CD14-positive monocyte (primary cell): Measurements from ENCODE around the gene SLC22A12. TPM values are rescaled to one million over a fixed set of nuclear protein-coding genes. Genes with fewer than 3 reads are reported as not detected.

Source experiments
- DNase-seq, 3 donors: peaks; one replicate each; pipeline ENCODE4 v3.0.0-alpha.2; 2011 to 2022
- H2AFZ ChIP-seq: 2 replicates; pipeline ENCODE4 v1.6.0; 2012; ENCODE audit warnings: mild to moderate bottlenecking, low read depth, low read length, inconsistent platforms; ENCODE audit not compliant: insufficient read depth, poor library complexity, severe bottlenecking
- H3K27ac ChIP-seq, 2 donors: 1 replicate in 1 of 2; 2 replicates in 1 of 2; pipeline ENCODE4 v1.5.1; 2012 to 2013; ENCODE audit warnings: low read length in 2 of 2, control low read depth in 1 of 2, inconsistent platforms in 1 of 2, low read depth in 1 of 2, mild to moderate bottlenecking in 1 of 2
- H3K27me3 ChIP-seq, 2 donors: one replicate each; pipeline versions ENCODE4 v1.6.0 to v1.6.1; 2011 to 2013; ENCODE audit warnings: low read length in 2 of 2; ENCODE audit not compliant: control insufficient read depth in 2 of 2, insufficient read depth in 2 of 2
- H3K36me3 ChIP-seq, 2 donors: replicated peaks in 1 of 2; 1 replicate in 1 of 2; 2 replicates in 1 of 2; pipeline versions ENCODE4 v1.5.1 to v1.6.1; 2012 to 2013; ENCODE audit warnings: low read length in 2 of 2, control low read depth in 1 of 2, inconsistent platforms in 1 of 2, mild to moderate bottlenecking in 1 of 2; ENCODE audit not compliant: insufficient read depth in 2 of 2, control insufficient read depth in 1 of 2
- H3K4me1 ChIP-seq, 2 donors: 1 replicate in 1 of 2; 2 replicates in 1 of 2; pipeline versions ENCODE4 v1.5.1 to v1.6.1; 2012 to 2013; ENCODE audit warnings: low read length in 2 of 2, control low read depth in 1 of 2, inconsistent platforms in 1 of 2, mild to moderate bottlenecking in 1 of 2, moderate library complexity in 1 of 2; ENCODE audit not compliant: insufficient read depth in 2 of 2, control insufficient read depth in 1 of 2
- H3K4me2 ChIP-seq: replicated peaks from 2 replicates; pipeline ENCODE3; 2012; ENCODE audit warnings: low read length, moderate library complexity, mild to moderate bottlenecking; ENCODE audit not compliant: poor library complexity, severe bottlenecking; ENCODE audit errors: extremely low read depth
- H3K4me3 ChIP-seq, 3 experiments: fragments of 200-600 bp in 1 of 3; sonication (generic) in 1 of 3; replicated peaks in 1 of 3; 1 replicate in 2 of 3; 2 replicates in 1 of 3; pipeline ENCODE4 v1.5.1; 2011 to 2013; ENCODE audit warnings: low read length in 3 of 3, mild to moderate bottlenecking in 3 of 3, control low read depth in 2 of 3, low read depth in 2 of 3, inconsistent platforms in 1 of 3, moderate library complexity in 1 of 3
- H3K79me2 ChIP-seq: 2 replicates; pipeline ENCODE4 v1.6.0; 2012; ENCODE audit warnings: mild to moderate bottlenecking, control low read depth, inconsistent platforms, low read length, moderate library complexity; ENCODE audit not compliant: insufficient read depth
- H3K9ac ChIP-seq: 2 replicates; pipeline ENCODE4 v1.6.0; 2017; ENCODE audit warnings: low read length, mild to moderate bottlenecking; ENCODE audit not compliant: insufficient read depth, poor library complexity, severe bottlenecking
- H3K9me3 ChIP-seq, 2 donors: replicated peaks in 1 of 2; 1 replicate in 1 of 2; 2 replicates in 1 of 2; pipeline versions ENCODE4 v1.5.1 to v1.6.1; 2012 to 2013; ENCODE audit warnings: low read length in 2 of 2, control low read depth in 1 of 2; ENCODE audit not compliant: control insufficient read depth in 1 of 2, insufficient read depth in 1 of 2
- H4K20me1 ChIP-seq: 2 replicates; pipeline ENCODE4 v1.6.0; 2012; ENCODE audit warnings: mild to moderate bottlenecking, low read length, control low read depth, moderate library complexity; ENCODE audit not compliant: insufficient read depth
- H3K27ac Mint-ChIP-seq, 7 donors: one replicate each; pipeline ENCODE4 v1.8.0; 2020; ENCODE audit warnings: mild to moderate bottlenecking in 7 of 7, mixed read lengths in 7 of 7, moderate library complexity in 6 of 7, inconsistent platforms in 2 of 7
- H3K27me3 Mint-ChIP-seq, 3 donors: one replicate each; pipeline ENCODE4 v1.8.0; 2021 to 2022; ENCODE audit warnings: low read depth in 3 of 3, mild to moderate bottlenecking in 3 of 3, mixed read lengths in 3 of 3, moderate library complexity in 3 of 3, inconsistent platforms in 1 of 3
- H3K36me3 Mint-ChIP-seq, 2 donors: one replicate each; pipeline ENCODE4 v1.8.0; 2020; ENCODE audit warnings: mixed read lengths in 2 of 2, inconsistent platforms in 1 of 2, mild to moderate bottlenecking in 1 of 2
- H3K4me1 Mint-ChIP-seq: one replicate; pipeline ENCODE4 v1.8.0; 2020; ENCODE audit warnings: mild to moderate bottlenecking, mixed read lengths
- H3K4me3 Mint-ChIP-seq, 2 donors: one replicate each; pipeline ENCODE4 v1.8.0; 2020; ENCODE audit warnings: mild to moderate bottlenecking in 2 of 2, mixed read lengths in 2 of 2, moderate library complexity in 1 of 2
- H3K9me3 Mint-ChIP-seq, 7 donors: one replicate each; pipeline ENCODE4 v1.8.0; 2020 to 2022; ENCODE audit warnings: mixed read lengths in 7 of 7, mild to moderate bottlenecking in 6 of 7, moderate library complexity in 6 of 7, inconsistent platforms in 2 of 7
- CTCF ChIP-seq: fragments of 200-600 bp; IDR thresholded peaks from one replicate; pipeline ENCODE4 v1.8.0; 2022; ENCODE audit warnings: antibody characterized with exemption, mild to moderate bottlenecking
- WGBS: methylation state at CpG from one replicate; pipeline ENCODE4 v1.1.5; 2013; ENCODE audit warnings: missing lambda C conversion rate; ENCODE audit not compliant: insufficient coverage; 5-methylcytosine and 5-hydroxymethylcytosine counted together
- intact Hi-C, 2 donors: fragments of 100-400 bp; cut with micrococcal nuclease; formaldehyde crosslinking; loops; one replicate each; pipeline versions ENCODE4 v1.15.0 to v1.15.1; 2023
- polyA plus RNA-seq, 3 donors: library from polyadenylated mRNA; depleted of rRNA in 1 of 3; unstranded in 2 of 3; stranded (reverse) in 1 of 3; fragments of 300-500 nt in 2 of 3; fragments of >200 nt in 1 of 3; fragmentation: Illumina TruSeq in 2 of 3; gene quantifications; 1 replicate in 2 of 3; 2 replicates in 1 of 3; pipeline ENCODE4 v1.2.3, GENCODE V29; 2012 to 2021

Gene SLC22A12
- polyA plus RNA-seq, 3 donors = not detected

- Histone ChIP-seq H3K4me1 (peaks cover 3 to 5% of the 10 kb centered on the region in 2 donors), H3K9ac (no peak overlapping the region), H3K79me2 (no peaks in the 10 kb centered on the region), H3K4me2 (no peak overlapping the region), H4K20me1 (no peaks in the 10 kb centered on the region), H3K4me3 (no peak overlapping the region), H3K27me3 (peaks cover 26 to 46% of the 10 kb centered on the region in 2 donors), H3K27ac (no peak overlapping the region), H3K36me3 (no peaks in the 10 kb centered on the region), H2AFZ (no peak overlapping the region), H3K9me3 (peaks cover 0 to 15% of the 10 kb centered on the region in 2 donors)
- Mint-ChIP-seq H3K36me3 (peaks cover 0 to 2% of the 10 kb centered on the region in 2 donors), H3K27ac (no peak overlapping the region), H3K27me3 (peaks cover 28 to 41% (median 34%) of the 10 kb centered on the region in 3 donors), H3K4me1 (peaks cover 10% of the 10 kb centered on the region), H3K9me3 (peaks cover 0 to 3% (median 0%) of the 10 kb centered on the region in 7 donors), H3K4me3 (no peak overlapping the region)
- TF ChIP-seq CTCF = no peak
- no peak for DNase-seq
- intact Hi-C loops = no loop called here
- 0% methylated on average over 13 of the region's 30 CpGs for WGBS
Measured at GRCh38 chr11:64642418-64642735, 51.4 kb downstream of the SLC22A12 start.

- Mint-ChIP-seq H3K9me3 (peaks cover 0 to 3% (median 0%) of the 10 kb centered on the region in 7 donors), H3K27ac (no peak overlapping the region), H3K36me3 (peaks cover 0 to 2% of the 10 kb centered on the region in 2 donors), H3K4me3 (peak overlapping the region in 1 of 2 donors; percentile 56), H3K27me3 (peaks cover 27 to 39% (median 34%) of the 10 kb centered on the region in 3 donors), H3K4me1 (peaks cover 10% of the 10 kb centered on the region)
- Histone ChIP-seq H3K9me3 (peaks cover 0 to 15% of the 10 kb centered on the region in 2 donors), H4K20me1 (no peaks in the 10 kb centered on the region), H3K4me2 (peak overlapping the region; percentile 36), H3K9ac (no peak overlapping the region), H2AFZ (no peak overlapping the region), H3K79me2 (no peaks in the 10 kb centered on the region), H3K27me3 (peaks cover 26 to 46% of the 10 kb centered on the region in 2 donors), H3K36me3 (no peaks in the 10 kb centered on the region), H3K4me1 (peaks cover 3 to 5% of the 10 kb centered on the region in 2 donors), H3K4me3 (peak overlapping the region in 1 of 3 experiments; percentile 20), H3K27ac (no peak overlapping the region)
- no peak for TF ChIP-seq CTCF
- no peak for DNase-seq
- intact Hi-C loops = no loop called here
- WGBS = 3% methylated on average over 35 of the region's 36 CpGs
Measured at GRCh38 chr11:64642871-64643255, 51.8 kb downstream of the SLC22A12 start.
